HG03196 (cell line): Measurements from ENCODE around the gene SLC15A1.

Source experiments
- ATAC-seq: cut with Tn5 transposase; IDR thresholded peaks from one replicate; pipeline ENCODE4 v1.9.1; 2021; ENCODE audit not compliant: unreplicated experiment

Gene SLC15A1

DNA sequence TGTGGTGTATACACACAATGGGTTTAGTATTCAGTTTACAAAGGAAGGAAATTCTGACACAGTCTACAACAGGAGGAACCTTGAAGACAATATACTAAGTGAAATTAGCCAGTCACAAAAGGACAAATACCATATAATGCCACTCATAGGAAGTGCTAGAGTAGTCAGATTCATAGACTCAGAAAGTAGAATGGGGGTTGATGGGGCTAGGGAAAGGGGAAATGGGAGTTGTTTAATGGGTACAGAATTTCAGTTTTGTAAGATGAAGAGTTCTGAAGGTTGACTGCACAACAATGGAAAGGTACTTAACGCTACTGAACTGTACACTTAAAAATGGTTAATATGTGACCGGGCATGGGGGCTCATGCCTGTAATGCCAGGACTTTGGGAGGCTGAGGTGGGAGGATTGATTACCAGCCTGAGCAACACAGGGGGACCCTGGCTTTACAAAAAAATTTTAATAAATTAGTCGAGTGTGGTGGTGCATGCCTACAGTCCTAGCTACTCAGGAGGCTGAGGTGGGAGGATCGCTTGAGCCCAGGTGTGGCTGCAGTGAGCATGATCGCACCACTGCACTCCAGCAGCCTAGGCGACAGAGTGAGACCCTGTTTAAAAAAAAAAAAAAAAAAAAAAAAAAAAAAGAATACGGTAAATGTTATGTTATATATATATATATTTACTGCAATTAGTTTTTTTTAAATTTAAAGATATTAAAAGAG is 45.0 kb downstream of the SLC15A1 start:
- peak; percentile 65 for ATAC-seq

DNA sequence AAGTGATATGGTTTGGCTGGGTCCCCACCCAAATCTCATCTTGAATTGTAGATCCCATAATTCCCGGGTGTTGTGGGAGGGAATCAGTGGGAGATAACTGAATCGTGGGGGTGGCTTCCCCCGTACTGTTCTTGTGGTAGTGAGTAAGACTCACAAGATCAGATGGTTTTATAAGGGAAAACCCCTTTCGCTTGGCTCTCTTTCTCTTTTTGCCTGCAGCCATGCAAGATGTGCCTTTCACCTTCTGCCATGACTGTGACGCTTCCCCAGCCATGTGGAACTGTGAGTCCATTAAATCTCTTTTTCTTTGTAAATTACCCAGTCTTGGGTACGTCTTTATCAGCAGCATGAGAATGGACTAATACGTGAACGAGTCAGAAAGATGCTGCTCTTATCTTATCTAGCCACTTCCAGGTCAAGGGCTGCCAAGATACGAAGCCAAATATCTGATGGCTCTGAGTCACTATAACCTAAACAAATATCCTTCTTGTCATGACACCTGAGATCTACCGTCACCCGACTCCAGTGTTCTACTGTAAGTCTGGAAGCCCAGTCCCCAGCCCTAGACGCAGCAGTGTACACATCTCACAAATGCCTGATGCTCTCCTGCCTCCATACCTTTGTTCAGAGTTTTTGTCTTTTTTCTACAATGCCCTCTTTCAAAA is 45.9 kb downstream of the SLC15A1 start:
- peak; percentile 50 for ATAC-seq

DNA sequence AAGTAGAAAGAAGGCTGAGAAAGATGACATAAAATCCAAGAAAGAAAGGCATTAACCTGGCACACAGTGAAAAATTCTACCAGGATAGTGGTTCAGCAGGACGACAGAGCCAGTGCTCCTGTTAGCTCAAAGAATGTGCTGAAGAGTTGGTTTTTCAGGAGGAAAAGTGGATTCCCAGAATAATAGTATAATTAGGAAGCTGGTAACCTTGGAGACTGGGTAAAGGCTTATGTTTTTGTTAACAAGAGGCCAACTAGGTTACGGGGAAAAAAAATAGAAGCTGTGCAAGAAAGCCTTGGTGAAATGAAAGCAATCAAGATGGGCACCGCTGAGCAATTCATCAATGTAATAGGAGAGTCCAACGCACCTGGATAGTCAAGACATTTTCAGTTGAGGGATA is 54.7 kb downstream of the SLC15A1 start:
- no peak for ATAC-seq

DNA sequence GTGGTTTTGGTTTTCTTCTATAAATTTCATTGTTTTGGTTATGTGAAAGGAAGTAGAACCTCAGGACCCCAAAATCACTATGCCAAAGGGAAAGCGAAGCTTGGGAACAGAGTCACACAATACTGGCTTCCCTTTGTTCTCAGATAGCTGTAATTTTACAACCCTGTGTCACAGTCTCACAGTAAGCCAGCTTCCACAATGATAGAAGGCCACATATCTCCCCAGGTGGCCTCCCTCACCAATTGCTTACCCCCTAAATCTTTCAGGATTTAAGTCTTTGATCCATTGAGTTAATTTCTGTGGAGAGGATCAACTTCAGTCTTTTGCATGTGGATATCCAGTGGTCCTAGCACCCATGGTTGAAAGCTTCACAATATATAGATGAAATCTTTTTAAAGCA is 58.7 kb downstream of the SLC15A1 start:
- ATAC-seq: no peak

DNA sequence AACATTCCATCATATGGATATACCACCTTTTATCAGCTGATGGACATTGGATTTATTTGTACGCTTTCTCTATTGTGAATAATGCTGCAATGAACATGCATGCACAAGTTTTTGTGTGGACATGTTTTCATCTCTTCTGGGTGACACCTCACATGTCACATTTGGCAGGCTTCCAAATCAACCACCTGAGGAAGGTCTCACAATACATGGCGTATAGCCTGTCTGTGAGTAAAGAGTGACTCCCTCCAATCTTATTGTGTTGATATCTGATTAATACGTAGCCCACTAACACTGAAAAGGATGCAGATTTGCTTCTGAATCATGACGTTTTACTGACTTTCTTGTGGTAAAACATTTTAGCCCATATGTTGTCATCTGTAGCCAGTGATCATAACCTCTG is 61.1 kb downstream of the SLC15A1 start:
- no peak for ATAC-seq

DNA sequence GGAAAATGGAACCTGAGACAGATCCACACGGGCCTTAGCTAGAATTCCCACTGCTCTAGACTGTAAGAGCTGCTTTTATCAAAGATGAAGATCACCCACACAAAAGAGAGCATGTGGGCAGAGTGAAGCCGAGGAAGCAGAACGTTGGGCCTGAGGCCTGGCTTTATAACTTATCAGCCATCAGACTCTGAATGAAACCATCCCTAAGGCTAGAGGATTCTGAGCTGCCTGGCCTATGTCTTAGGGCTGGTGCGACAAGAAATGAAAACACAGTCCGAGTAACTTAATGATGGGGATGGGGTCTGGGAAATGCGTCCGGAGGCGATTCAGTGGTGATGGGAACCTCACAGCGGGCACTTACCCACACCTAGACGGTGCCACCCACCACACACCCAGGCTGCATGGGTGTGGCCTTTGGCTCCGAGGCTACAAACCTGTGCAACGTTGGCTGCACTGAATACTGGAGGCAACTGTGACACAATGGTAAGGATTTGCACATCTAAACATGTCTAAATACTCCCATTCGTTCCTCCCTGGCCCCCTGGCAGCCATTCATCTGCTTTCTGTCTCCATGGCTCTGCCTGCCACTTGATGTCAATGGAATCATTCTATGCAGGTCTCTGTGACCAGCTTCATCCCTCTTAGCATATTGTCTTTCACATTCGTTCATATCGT is 62.0 kb downstream of the SLC15A1 start:
- ATAC-seq: no peak

DNA sequence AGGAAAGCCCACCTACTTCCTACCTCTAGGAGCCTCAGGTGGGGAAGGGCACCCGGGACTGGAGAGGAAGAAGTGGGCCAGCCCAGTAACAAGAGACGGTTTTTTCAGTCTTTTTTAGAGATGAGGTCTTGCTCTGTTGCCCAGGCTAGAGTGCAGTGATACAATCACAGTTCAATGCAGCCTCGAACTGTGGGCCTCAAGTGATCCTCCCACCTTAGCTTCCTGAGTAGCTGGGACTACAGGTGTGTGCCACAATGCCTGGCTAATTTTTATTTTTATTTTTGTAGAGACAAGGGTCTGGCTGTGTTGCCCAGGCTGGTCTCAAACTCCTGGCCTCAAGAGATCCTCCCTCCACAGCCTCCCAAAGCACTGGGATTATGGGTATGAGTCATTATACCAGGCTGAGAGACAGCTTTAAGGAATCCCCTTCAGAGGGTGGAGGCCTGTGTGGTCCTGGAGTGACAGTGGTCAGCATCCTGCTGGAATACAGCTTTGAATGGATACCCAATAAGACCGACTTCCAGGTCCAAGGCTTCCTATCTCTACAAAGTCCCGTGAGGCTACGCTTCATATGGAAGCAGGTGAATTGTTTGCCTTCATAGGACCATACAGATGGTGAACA is 63.0 kb downstream of the SLC15A1 start:
- ATAC-seq: no peak

DNA sequence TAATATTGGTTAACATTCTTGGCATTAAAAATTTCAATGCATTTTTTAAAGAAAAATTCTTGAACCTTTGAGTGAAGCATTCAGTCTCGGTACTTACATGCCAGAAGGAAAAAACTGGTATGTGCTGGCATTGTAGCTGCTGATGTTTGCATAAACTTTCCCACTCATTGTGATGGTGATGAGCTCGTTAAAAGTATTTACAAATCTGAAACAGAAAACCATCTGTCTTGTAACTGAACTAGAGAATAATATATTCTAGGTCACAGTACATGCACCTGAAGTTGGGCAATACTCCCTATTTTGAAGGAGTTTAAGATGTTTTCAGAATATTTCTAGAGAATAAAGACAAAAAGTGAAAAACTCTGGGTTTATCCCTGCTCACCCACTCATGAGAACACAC is 64.1 kb downstream of the SLC15A1 start:
- no peak for ATAC-seq

DNA sequence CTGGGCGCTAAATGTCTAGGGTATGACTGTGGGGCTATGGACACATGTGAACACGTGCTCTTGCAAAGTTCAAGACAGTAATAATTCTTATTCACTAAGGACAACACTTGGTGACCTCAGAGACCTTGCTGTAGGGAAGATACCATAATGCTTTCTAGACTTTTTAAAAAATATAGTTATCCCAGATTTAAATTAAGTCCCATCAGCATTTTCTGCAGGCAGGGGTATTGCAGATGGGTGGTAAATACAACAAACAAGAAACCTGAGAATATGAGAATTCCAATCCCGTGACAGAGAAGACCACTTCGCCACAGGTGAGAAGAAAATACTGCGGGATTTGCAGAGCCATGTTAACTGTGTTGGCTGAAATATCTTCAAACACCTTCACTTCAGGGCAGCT is 65.2 kb downstream of the SLC15A1 start:
- ATAC-seq: no peak

DNA sequence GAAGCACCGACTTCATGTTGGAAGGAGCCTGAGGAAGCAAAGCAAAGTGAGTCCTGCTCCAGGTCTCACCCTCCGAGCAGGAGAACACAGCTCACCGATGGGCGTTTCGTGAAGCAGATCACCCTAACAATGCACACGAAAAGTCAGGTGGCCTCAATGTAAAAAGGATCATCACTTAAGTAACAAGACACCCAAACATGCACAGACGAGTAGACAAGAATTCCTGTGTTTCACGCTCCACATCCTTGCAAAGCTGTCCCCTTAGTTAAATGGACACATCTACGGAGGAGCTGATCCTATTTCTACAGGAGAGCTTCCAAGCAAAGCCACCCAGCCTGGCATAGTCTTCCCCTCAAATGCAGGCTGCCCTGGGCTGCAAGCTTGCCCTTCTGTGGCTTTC is 66.2 kb downstream of the SLC15A1 start:
- no peak for ATAC-seq

DNA sequence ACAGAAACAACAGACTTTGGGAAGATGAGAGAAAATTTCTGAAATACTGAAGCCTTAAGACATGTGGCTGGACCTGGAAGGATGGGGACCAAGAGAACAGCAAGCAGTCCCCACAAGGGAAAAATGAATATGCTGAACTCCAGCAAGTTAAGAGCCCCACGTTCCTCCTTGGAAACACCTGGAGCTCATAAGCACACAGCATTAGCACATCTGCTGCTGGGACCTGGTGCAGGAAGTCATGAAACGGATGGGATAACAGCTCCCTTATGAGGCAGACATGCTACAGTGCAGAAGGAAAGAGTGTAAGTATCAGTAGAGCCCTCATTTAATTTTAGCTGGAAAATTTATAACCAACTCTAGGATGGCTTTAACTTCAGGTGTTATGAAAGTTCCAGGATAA is 67.3 kb downstream of the SLC15A1 start:
- ATAC-seq: no peak

DNA sequence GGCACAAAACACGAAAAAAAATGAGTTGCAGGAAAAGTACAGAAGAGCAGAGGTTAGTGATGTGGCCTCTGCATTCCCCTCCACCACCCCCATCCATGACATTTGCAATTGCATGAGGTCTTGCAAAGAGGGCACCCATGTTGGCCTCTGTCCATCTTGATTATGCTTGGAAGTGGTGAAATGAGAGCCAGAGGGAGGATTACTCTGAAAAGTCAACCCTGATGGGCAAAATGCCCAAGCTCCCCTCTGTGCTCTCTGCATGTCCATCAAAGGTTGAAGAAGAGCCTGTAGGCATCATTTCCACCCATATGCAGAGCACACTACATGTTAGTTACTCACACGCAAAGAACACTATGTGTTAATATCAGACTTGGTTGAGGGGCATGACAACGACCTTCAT is 71.4 kb downstream of the SLC15A1 start:
- no peak for ATAC-seq

DNA sequence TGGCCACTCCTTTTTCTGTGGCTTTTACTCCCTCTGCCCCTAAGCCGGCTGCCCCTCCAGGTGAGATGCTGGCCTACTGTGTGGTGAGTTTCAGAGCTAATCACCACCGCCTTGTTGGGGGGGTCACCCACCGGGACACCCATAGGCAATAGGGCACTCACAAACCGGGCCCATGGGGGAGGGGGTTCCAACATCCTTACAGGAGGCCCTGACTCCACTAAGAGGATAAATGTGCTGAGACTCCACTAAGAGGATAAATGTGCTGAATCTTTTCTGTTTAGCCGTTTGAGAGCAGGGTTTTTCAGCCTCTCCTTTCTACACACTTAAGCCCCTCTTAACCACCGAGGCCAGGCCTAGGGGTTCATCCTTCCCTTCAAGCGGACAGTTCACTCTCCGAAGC is 73.7 kb downstream of the SLC15A1 start:
- no peak for ATAC-seq

DNA sequence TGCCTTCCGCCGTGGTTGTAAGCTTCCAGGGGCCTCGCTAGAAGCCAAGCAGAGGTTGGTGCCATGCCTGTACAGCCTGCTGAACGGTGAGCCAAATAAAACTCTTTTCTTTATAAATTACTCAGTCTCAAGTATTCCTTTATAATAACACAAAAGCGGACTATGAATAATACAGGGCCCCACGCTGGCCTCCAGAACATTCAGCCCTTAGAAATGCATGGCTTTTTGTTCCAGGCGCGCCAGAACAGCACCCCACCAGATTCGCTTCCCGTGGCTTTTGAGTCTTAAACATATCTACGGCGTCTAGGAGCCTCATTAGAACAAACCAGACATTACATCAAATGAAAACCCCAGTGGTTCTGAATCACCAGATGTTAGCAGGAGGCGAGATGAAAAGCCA is 75.1 kb downstream of the SLC15A1 start:
- ATAC-seq: no peak

DNA sequence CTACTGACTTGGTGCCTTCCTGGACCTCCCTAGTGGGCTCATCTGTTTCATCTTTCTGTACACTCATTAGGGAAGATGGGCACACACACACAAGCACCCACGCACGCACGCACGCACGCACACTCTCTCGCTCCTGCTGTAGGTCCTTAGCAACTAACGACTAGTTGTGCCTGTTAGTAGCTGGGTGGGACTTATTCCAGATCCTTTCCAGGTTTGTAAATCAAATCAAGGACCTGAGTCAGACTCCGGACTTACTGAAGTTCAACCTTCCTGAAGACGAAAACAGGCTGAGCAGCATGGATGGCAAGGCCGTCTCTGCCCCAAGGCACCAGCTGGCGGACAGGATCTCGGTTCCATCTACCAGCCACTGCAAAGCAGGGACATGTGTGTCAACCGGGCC is 76.2 kb downstream of the SLC15A1 start:
- ATAC-seq: no peak

DNA sequence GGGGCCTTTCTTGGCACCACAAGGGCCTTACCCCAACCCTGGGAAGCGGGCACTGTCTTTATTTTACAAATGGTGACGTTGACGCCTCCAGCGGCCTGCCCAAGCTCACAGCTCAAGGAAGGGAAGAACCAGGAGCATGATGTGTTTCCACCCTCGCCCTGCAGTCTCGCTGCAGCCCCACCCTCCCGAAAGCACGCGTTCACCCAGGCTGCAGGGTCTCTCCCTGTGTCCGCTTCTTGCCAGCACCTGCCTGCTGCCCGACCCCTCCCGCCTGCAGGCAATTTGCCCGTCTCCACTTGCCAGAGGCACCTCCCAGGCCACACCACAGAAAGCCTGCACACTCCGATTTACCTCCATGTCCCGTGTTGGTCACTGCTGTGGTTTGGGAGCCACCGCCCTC is 76.6 kb downstream of the SLC15A1 start:
- no peak for ATAC-seq

DNA sequence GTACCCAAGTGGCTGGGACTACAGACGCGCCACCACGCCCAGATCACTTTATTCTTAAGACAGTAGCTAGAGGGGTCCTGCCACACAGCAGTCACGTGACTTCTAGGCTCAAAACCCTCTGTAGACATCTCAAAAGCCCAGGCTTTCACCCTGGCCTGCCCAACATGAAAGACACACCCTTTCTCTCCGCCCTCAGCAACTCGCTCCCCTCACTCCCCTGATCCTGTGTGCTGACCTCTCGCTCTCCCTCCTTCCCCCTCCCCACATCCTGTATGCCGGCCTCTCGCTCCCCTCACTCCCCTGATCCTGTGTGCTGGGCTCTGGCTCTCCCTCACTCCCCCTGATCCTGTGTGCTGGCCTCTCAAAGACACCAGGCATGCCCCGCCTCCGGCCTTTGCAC is 77.4 kb downstream of the SLC15A1 start:
- no peak for ATAC-seq

DNA sequence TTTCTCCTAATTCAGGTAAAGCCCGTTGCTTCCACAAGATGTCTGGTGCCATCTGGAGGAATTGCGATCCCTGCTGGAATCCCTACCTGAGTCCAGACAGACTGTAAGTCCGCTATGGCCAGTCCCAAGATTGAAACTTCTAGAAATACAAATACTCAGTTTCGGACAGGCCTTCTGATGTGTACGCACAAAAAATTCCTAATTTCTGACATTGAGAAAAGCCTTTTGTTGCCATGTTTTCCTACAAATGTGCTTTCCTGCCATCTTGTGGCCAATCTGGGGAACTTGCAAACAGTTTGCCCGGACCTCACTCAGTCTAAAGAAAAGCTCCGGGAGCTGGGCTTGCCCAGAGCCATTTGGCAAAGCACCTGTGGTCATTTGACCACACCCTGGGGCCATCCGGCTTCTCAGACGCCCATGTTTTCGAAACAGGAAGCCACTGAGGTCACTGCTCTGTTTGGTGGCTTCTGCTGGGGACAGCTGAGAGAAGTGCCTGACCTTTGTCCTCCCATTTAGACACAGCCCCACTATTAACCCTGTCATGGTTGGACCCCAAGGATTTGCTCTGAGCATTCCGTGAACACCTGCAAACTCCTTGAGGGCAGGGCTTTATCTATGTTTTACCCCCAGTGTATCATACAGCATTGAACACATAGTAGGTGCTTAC is 79.4 kb downstream of the SLC15A1 start:
- ATAC-seq: peak; percentile 80

DNA sequence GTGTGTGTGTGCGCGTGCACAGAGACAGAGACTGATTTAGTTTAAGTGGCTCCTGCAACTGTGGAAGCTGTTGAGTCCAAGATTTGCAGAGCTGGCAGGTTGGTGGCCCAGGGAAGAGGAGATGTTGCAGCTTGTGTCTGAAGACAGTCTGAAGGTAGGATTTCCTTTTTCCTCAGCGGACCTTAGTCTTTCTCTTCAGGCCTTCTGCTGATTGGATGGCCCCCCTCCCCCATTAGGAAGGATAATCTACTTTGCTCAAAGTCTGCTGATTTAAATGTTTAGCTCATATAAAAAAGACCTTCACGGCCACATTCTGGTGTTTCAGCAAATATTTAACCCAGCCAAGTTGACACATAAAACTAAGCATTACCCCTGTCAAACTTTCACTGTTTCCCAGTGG is 84.3 kb downstream of the SLC15A1 start:
- ATAC-seq: no peak

DNA sequence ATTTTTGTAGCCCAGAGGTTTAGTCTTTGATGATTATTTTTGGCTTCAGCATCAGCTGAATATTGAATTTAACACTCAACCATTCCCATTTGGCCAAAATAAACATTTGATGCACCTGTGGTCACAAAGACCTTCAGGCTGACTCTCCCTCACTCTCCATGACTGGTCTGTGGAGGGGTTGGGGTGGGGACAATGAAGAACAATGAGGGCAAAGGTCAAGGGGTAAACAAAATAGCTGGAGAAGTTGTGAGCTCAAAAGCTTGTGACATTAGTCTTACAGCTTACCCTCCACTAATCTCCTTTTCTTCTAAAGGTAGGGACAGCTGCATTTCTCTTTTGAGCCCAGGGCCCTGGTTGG is 86.9 kb downstream of the SLC15A1 start:
- no peak for ATAC-seq

DNA sequence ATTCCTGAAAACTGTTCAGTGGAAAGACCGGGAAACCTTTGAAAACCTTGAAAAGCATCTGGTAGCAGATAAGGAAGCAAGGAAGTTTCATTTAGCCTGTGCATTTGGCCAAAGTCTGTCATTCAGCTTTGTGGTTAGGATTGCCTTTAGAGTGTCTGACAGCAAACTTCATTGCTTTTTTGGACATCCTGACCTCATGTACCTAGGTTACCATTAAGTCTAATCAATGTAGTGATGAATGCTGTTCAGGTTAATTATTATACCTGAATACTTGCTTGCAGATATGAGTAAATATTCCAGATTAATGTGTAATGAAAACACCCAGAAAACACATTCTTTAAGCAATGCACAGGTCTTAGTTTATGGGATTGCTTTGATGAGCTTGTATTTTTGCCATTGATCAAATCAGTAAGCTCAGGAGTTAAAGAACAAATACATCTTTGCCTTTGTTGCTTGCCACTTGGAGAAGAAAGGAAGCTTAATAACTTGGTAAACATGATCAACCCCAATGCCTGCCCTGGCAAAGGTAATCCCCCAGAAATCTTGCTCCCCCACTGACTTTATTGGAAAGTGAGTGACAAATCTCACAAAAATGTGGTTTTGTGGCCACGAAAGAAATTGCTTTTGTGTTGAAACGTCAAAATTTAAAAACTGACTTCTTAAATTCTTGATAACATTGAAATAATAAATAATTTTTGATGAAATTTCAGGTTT is 87.4 kb downstream of the SLC15A1 start:
- ATAC-seq: no peak
